HL-60/S4 treated with retinoic acid at 250 ng/mL for 4 days and 3 days (cell line): ENCODE data around the gene HOATZ.

ENCODE experiments used
- in situ Hi-C: fragments of 300-500 bp; cut with MboI; formaldehyde crosslinking; loops from 2 replicates; pipeline ENCODE4 v1.7.0; 2022; ENCODE audit warnings: low sequenced_read_pairs

Gene HOATZ

DNA sequence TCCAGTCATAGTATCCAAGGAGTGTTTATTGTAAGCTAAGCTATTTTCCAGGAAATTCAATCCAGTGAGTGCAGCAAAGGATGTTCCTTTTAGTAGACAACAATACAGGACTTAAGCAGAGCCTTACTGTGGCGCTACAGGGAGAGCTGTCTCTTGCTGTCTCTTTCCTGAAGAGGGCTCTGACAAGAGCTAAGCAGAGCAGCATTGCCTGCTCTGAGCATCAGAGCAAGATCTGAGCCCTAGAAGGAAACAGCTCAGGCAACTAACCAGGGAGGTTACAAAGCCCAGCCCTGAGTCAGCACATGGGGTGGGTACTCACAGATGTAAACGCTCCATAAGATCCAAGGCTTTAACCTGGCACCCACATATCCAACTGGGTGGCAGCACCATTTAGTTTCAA, 33.9 kb downstream of the HOATZ start:
- in situ Hi-C loops: no loop called here

DNA sequence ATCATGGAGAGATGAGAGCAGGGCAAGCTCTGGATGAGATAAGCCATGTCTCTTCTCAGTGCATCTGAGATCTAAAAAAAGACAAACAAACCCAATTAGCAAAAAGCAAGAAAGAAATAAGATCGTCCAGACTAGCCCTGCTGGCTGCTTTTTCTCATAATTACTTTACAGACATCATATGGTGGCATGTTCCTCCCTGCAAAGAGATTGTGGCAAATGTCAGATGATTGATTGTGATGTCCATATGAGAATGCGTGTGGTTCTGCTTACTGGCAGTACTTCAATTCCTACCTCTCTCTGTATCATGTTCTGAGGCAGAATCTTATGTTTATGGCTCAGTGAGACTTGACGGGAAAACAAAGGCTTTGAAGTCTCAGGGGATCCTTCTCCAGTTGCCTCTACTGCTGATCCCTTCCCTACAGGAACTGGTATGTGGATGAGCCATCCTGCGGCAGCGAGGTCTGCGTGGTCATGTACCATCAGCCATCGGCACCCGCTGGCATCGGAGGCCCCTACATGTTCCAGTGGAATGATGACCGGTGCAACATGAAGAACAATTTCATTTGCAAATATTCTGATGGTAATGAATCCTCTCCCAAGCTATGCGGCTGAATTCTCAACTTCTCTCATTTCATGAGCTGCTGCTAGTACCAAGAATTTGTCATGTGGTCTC, 34.8 kb downstream of the HOATZ start:
- in situ Hi-C loops: no loop called here

DNA sequence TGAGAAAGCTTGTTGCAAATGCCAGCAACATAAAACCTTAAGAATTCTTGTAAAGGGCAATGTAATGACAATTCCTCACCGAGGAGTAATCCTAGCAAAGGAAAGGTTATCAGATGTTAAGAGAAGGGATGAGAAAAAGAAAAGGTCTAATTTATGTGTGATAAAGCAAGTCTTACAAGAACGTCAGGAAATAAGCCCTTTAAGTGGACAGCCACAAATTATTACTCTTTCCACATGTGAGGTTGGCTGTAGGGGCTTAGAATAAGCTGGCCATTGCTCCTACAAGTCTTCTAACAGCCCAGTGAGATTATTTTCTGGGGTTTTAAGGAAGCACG, 35.3 kb downstream of the HOATZ start:
- in situ Hi-C loops: no loop called here

DNA sequence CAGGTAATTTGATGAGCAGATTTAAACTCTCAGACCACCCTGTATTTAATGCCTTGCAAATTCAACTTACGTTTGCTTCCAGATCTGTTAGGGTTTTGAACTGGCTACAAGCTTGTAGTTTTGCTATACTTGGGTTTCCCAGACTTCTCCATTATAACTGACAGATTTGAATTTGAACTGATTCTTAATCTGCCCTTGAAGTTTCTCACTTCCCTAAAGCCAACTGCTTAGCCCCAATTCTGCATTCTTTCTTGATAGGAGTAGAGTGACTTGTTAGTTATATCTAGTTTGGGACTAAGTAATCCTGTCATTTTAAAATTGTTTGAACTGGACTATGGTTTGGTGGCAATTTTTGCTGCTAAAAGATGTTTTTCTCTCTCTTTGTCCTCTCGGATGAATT, 35.7 kb downstream of the HOATZ start:
- in situ Hi-C loops: no loop called here

DNA sequence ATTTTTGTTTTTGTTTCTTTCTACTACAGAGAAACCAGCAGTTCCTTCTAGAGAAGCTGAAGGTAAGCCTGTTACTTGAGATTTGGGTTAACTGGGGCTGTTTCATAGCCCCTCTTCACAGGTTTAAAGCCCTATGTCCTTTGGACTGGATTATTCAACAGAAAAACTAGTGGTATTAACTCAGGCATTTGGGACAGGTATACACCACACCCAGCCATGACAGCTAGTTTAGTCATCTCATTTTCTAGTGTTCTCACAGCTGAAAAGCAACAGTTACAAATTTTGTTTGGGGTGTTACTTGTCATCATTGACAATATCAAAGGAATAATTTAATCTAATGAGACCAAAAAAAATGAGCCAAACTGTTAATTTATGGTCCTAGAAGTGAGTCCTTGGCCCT, 40.0 kb downstream of the HOATZ start:
- in situ Hi-C loops: no loop called here

DNA sequence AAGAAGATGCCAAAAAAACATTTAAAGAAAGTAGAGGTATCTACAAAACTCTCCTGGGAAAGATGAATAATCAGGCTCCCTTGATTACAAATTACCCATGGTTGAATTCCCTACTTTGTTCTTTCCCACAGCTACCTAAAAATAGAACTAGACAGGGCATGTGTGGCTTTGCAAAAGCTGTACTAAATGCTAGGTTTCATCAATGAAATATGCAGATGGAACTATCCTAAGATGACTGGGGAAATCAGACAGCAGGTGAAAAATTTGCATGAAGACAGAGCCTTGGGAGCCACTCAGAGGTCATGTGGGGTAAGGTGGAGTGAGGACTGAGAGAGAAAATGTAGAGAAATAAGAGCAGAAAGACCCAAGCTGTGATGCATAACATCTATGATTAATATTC, 40.7 kb downstream of the HOATZ start:
- in situ Hi-C loops: no loop called here

DNA sequence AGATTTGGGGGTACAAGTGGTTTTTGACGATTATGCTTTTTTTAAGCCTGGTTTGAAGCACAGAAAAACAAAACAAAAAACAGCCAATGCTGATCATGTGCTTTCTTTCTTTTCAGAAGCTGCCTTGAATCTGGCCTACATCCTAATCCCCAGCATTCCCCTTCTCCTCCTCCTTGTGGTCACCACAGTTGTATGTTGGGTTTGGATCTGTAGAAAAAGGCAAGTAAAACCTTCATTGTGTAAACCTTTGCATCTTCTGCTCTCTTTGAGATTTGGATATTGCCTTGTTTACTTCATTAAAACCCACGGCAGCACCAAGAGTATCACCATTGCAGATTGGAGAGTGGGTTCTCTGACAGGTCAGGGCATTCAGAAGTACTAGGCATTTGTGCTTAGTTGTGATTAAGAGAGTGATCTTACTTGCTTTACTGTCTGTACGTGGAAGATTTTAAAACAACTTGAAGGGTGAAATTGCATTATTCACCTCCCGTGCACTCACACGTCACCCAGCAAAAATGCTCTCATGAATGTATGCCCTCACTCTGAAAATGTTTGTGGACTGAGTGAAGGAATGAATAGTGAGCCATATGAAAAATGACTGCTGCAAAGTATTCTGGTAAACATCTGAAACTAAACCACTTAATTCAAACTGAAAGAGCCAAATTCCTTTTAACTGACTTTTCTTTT, 43.0 kb downstream of the HOATZ start:
- in situ Hi-C loops: no loop called here

DNA sequence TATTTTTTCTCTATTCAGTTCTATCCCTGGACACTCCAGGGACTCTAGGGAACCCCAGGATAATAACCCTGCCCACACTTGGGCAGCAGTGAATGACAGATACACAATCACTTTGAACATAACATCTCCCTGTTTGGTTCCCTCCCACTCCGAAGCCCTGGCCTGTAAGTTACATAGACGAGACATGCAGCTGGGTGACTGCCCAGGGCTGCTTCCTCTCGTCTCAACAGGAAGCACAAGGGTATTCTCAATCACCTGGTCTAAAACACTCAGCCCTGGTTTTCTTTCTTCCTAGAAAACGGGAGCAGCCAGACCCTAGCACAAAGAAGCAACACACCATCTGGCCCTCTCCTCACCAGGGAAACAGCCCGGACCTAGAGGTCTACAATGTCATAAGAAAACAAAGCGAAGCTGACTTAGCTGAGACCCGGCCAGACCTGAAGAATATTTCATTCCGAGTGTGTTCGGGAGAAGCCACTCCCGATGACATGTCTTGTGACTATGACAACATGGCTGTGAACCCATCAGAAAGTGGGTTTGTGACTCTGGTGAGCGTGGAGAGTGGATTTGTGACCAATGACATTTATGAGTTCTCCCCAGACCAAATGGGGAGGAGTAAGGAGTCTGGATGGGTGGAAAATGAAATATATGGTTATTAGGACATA, 45.4 kb downstream of the HOATZ start:
- in situ Hi-C loops: no loop called here

DNA sequence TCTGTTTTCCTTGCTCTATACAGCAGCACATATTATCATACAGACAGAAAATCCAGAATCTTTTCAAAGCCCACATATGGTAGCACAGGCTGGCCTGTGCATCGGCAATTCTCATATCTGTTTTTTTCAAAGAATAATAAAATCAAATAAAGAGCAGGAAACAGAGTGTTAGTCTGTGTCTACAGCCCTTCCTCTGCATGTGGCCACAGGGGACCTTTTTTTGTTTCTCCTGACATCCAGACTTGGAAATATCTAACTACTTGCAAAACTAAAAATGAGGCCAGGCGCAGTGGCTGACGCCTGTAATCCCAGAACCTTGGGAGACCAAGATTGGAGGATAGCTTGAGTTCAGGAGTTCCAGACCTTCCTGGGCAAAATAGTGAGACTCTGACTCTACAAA, 46.2 kb downstream of the HOATZ start:
- in situ Hi-C loops: no loop called here

DNA sequence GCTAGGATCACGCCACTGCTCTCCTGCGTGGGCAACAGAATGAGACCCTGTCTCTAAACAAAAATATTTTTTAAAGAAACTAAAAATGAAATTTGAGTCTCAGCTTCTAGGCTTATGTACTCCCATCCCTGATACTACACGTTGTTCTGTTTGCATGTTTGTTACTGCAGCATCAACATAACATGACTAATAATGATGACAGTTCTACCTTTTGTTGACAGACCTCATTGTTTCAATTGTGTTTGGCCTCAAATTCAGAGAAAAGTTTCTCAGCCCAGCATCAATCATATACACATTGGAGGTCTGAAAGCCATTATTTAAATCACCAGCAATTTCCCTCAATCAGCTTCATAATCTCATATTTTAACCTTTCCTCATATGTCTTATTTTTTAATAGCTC, 46.7 kb downstream of the HOATZ start:
- in situ Hi-C loops: no loop called here

DNA sequence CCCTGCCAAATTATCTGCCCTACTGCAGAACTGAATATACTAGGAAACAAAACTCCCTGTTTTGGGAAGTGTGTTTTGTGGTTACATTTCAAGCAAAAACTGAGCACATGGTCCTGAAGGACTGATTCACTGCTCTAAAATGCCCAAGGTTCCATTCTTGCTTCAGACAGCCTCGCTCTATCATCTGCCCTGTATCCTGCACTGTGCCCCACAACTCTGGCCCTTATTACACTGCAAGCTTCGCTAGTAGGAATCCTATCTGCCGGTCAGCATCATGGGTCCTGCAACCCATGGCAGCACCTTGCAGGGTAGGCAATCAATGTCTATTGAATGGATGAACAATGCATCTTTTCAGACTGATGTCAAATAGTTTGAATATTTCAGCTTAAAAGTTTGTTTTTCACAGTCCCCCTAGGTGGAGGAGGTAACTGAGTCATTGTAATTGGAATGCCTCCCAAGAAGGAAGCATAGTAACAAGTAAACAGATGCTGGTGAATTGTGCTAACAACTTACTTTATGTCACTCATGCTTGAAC, 47.3 kb downstream of the HOATZ start:
- in situ Hi-C loops: no loop called here

DNA sequence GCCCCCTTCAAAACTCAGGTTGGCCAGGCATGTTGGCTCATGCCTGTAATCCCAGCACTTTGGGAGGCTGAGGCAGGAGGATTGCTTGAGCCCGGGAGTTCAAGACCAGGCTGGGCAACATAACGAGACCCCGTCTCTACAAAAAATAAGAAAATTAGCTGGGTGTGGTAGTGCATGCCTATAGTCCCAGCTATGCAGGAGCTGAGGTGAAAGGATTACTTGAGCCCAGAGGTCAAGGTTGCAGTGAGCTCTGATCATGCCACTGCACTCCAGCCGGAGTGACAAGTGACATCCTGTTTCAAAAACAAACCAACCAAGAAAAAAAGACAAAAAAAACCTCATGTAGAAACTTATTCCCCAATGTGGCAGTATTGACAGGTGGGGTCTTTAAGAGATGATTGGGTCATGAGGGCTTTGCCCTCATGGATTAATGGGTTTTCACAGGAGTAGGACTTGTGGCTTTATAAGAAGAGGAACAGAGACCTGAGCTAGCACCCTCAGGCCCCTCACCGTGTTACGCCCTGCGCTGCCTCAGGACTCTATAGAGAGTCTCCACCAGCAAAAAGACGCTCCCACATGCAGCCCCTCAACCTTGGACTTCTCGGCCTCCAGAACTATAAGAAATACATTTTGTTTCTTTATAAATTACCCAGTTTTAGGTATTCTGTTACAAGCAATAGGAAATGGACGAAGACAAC, 48.3 kb downstream of the HOATZ start:
- in situ Hi-C loops: no loop called here

DNA sequence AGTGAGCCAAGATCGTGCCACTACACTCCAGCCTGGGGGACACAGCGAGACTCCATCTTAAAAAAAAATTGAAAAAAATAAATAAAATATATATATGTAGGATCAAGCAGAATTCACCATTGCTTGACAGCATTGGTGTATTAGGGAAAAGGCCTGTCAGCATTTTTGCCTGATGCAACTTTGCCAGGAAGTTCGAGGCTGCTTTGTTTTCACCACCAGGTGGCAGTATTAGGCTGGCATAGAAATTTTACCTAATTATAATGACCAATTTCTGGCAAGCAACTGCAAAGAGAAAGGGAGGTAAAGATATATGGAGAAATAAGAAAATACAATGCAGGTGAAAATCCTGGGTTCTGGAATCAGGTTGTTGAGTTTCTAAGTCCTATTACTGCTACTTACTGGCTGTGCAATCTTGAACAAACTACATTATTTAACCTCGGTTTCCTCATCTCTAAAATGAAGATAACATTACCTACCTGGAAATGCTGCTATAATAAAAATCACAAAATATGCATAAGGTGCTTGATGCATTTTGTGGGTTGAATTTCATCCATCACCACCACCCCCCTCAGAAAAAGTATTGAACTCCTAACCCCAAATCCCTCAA, 50.6 kb downstream of the HOATZ start:
- in situ Hi-C loops: no loop called here

DNA sequence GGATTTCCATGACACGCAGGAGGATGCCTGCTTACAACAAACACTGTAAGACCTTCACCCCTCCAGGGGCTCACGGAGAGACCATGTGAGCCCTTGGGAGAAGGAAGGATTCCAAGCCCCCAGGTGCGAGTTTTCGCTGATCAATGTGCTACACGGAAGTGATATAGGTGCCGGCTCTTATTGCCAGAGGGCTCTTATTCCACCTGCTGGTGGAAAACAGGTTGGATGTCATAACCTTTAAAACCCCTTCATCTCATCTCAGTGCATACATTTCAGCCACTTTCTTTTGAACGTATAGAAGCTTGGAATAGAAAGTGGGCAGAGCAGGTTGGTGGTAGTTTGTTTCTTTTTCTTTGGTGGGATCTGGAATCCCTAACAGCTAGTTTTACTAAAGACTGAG, 51.7 kb downstream of the HOATZ start:
- in situ Hi-C loops: no loop called here

DNA sequence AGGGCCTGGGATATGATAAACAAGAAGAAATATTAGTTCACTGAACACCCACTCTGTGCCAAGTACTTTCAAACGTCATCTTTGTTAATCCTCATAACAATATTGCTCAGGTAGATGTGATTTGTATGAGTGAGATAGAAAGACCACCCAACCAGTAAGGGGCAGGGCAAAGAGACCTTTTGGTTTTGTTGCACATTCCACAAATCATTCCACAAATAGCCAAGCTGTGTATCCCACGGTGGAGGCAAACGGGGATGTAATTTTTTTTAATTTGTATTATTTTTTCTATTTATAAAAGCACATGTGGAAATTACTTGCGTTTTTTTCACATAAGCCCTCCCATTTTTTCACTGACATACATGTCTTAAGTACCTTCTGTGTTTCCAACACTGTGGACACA, 54.9 kb downstream of the HOATZ start:
- in situ Hi-C loops: no loop called here

DNA sequence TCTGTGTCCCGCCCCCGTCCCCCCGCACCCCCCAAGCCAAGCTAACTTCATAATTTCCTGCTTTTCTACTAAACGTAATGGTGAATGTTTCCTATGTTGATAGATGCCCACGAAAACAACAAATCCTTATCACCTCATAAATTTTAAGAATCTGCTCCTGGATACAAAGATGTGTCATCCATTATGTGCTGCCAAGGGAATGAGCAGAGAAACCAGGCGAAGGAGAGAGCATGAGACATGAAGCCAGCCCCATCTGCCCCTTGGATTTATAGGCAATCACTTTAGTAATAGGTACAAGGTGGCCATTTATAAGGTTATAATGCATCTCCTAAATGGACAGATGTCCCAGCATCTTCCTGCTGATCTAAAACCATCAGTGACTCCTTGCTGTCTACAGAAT, 56.2 kb downstream of the HOATZ start:
- in situ Hi-C loops: no loop called here

DNA sequence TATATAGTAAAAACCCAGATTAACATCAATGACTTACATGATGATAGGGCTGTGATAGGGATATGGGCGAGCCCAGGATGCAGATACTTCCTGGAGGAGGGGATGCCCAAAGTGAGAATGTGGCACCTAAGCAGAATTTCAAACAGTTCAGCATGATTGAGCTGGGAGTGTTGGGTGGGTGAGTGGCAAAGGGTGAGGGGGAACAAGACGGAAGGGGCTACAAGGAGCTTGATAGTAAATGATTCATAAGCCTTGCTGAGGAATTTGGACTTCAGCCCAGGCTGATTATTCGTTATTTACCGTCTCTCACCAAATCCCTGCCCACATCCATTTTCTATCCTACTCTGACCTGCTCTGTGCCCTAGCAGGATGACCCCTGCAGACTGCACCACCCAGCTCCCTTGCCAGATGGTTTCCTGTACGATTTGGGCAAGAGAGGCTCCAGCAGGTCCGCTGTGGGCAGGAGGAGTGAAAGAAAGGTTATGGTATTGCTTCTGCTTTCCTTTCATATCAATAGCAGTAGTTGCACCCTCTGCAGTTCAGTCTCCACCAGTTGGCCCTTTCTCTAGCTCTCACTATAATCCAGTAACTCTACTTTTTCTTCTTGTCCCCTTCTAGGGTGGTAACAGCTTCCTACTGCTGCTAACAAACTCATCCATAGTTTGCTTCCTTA, 57.4 kb downstream of the HOATZ start:
- in situ Hi-C loops: no loop called here

DNA sequence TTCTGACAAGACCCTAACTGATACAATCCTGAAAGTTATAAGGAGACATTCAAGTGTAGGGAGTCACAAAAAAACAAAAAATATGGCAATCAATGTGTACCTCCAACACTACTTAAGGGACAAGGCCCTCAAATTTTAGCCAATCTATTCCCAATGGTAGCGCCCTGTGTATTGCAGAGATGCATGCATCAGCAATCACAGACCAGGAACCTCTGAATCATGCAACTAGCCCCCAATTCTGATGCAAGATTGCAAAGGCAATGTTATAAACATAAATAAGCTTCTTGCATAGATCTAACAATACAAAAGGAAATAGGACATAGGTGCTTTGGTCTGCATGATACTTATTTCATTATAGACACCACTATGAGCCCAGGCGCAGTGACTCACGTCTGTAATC, 58.0 kb downstream of the HOATZ start:
- in situ Hi-C loops: no loop called here

DNA sequence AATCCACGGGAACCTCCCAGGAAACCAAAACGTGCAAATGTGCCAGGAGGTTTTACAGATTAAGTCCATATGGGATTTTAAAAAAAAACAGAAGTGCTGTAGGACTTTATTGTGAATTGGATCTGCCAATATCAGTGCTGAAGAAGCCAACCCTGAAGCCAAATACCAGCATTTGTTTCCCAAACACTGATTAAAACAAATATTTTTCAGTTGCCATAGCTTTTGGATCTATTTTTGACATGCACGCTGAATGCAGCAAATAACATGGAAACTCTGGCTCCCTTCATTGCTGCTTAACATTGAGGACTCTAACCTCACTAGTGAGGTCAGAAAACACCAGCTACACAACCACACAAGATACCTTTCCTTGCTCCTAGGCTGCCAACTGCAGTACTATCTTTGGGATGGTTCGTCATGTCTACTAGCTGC, 59.3 kb downstream of the HOATZ start:
- in situ Hi-C loops: no loop called here

DNA sequence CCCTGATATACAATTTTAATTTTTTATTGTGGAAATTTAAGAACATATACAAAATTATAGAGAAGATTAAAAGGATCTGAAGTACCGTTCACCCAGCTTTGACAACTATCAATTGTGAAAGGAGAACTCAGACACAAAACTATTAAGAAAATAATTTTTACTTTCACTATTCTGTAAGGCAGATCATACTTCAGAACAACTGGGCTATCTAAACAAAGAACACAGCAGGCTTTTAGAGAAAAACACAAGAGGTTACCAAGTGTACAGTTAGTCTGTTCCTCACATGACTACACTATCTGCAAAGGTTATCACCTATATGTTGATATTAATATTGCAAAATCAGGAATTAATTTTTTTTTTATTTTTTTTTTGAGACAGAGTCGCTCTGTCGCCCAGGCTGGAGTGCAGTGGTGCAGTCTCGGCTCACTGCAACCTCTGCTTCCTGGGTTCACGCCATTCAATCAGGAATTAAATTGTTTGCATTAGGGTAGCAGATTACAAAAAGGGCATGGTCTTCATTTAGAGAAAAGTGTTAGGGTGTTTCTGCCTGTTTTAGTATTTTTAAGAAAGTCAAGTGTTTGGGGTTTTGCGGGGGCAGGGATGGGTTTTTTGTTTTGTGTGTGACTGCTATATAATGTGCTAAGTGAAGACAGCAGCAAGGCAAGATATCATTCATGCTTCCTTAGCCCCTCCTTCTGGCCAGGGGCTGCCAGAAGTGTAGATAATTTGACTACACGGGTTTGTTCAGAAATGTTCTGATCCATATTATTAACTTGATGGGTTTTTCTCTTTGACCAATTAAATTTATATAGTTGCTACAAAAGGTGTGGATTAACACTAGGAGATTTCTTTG, 60.0 kb downstream of the HOATZ start:
- in situ Hi-C loops: loop anchor here (25.0 kb wide), 1 partner anchor 213 kb away; no protein-coding TSS in a partner anchor
